OCI-LY1 (cell line): ENCODE data around the gene SMIM5.

Experiments used
- H2AFZ ChIP-seq: fragments of 200-600 bp; sonication (generic), shearing (Covaris generic); 2 replicates; pipeline ENCODE4 v1.6.0; 2014; ENCODE audit warnings: antibody characterized with exemption, mild to moderate bottlenecking, low read length
- H3F3A ChIP-seq: fragments of 200-600 bp; sonication (generic), shearing (Covaris generic); 2 replicates; pipeline ENCODE4 v1.6.0; 2014; ENCODE audit warnings: mild to moderate bottlenecking, antibody characterized with exemption, low read length, moderate library complexity; ENCODE audit not compliant: insufficient read depth
- H3K27ac ChIP-seq: fragments of 200-600 bp; sonication (generic); 2 replicates; pipeline ENCODE4 v1.5.1; 2014; ENCODE audit warnings: low read length, mixed run types, mild to moderate bottlenecking, low read depth; ENCODE audit not compliant: poor library complexity, severe bottlenecking
- H3K27me3 ChIP-seq: fragments of 200-600 bp; sonication (generic); 2 replicates; pipeline ENCODE4 v1.6.0; 2014; ENCODE audit warnings: antibody characterized with exemption, mild to moderate bottlenecking, low read length, moderate library complexity; ENCODE audit not compliant: insufficient read depth
- H3K36me3 ChIP-seq: fragments of 200-600 bp; sonication (generic); 2 replicates; pipeline ENCODE4 v1.6.1; 2014; ENCODE audit warnings: mild to moderate bottlenecking, antibody characterized with exemption, low read length, moderate library complexity, mixed read lengths; ENCODE audit not compliant: insufficient read depth
- H3K4me1 ChIP-seq: fragments of 200-600 bp; sonication (generic); 2 replicates; pipeline ENCODE4 v1.5.1; 2014; ENCODE audit warnings: mild to moderate bottlenecking, low read length, moderate library complexity; ENCODE audit not compliant: insufficient read depth, severe bottlenecking
- H3K4me2 ChIP-seq: fragments of 200-600 bp; sonication (generic), shearing (Covaris generic); 2 replicates; pipeline ENCODE4 v1.6.1; 2014; ENCODE audit warnings: low read length
- H3K4me3 ChIP-seq: fragments of 200-600 bp; sonication (generic); 2 replicates; pipeline ENCODE4 v1.5.1; 2014; ENCODE audit warnings: low read length, low read depth, mild to moderate bottlenecking, mixed read lengths; ENCODE audit not compliant: poor library complexity, severe bottlenecking
- H3K79me2 ChIP-seq: fragments of 200-600 bp; shearing (Covaris generic); 2 replicates; pipeline ENCODE4 v1.6.1; 2016; ENCODE audit warnings: mixed run types, low read length, mixed read lengths; ENCODE audit not compliant: insufficient read depth
- H3K9ac ChIP-seq: fragments of 200-600 bp; sonication (generic), shearing (Covaris generic); 2 replicates; pipeline ENCODE4 v1.6.1; 2014; ENCODE audit warnings: mild to moderate bottlenecking, low read length, mixed read lengths
- H3K9me2 ChIP-seq: fragments of 200-600 bp; sonication (generic), shearing (Covaris generic); 2 replicates; pipeline ENCODE4 v1.6.1; 2014; ENCODE audit warnings: low read depth, mild to moderate bottlenecking, low read length, mixed read lengths
- H3K9me3 ChIP-seq: fragments of 200-600 bp; shearing (Covaris generic); 2 replicates; pipeline ENCODE4 v1.6.1; 2014; ENCODE audit warnings: low read length, mixed read lengths
- H4K20me1 ChIP-seq: fragments of 200-600 bp; sonication (generic), shearing (Covaris generic); 2 replicates; pipeline ENCODE4 v1.6.0; 2016; ENCODE audit warnings: mild to moderate bottlenecking, low read length; ENCODE audit not compliant: insufficient read depth
- CTCF ChIP-seq: fragments of 200-600 bp; sonication (generic), shearing (Covaris generic); IDR thresholded peaks from 2 replicates; pipeline ENCODE4 v1.5.1; 2017; ENCODE audit warnings: mild to moderate bottlenecking, antibody characterized with exemption, low read length, moderate library complexity, mixed read lengths
- EZH2 ChIP-seq: fragments of 200-600 bp; sonication (generic), shearing (Covaris generic); IDR thresholded peaks from 2 replicates; pipeline ENCODE4 v1.8.0; 2017; ENCODE audit warnings: borderline replicate concordance, mixed run types, mild to moderate bottlenecking, antibody characterized with exemption, low read length, moderate library complexity, mixed read lengths

Gene SMIM5

GRCh38 chr17:75647061-75647460 is 13.8 kb downstream of the SMIM5 start:
- Histone ChIP-seq H3K27ac (no peak overlapping the region), H3K9me3 (no peaks in the 10 kb centered on the region), H3K9me2 (no peaks in the 10 kb centered on the region), H3K79me2 (no peaks in the 10 kb centered on the region), H2AFZ (no peak overlapping the region), H3K9ac (no peak overlapping the region), H3K27me3 (no peaks in the 10 kb centered on the region), H3K4me2 (no peak overlapping the region), H3F3A (no peaks in the 10 kb centered on the region), H4K20me1 (no peaks in the 10 kb centered on the region), H3K36me3 (peaks cover 46% of the 10 kb centered on the region; the same call in 1 of the 2 replicates), H3K4me3 (no peak overlapping the region), H3K4me1 (peaks cover 10% of the 10 kb centered on the region)
- TF ChIP-seq CTCF (no peak), EZH2 (no peak)

- H4K20me1 ChIP-seq, result no peaks in the 10 kb centered on the region
- H3F3A ChIP-seq, result no peaks in the 10 kb centered on the region
- H3K4me2 ChIP-seq, result no peak overlapping the region
- no peak overlapping the region for H2AFZ ChIP-seq
- H3K79me2 ChIP-seq, result no peaks in the 10 kb centered on the region
- TF ChIP-seq EZH2 (no peak), CTCF (no peak)
- H3K9me2 ChIP-seq, result no peaks in the 10 kb centered on the region
- H3K36me3 ChIP-seq, result peaks cover 46% of the 10 kb centered on the region; the same call in 1 of the 2 replicates
- peaks cover 10% of the 10 kb centered on the region for H3K4me1 ChIP-seq
- no peaks in the 10 kb centered on the region for H3K9me3 ChIP-seq
- no peaks in the 10 kb centered on the region for H3K27me3 ChIP-seq
- H3K9ac ChIP-seq, result no peak overlapping the region
- H3K27ac ChIP-seq, result no peak overlapping the region
- H3K4me3 ChIP-seq, result no peak overlapping the region
Measured at GRCh38 chr17:75647921-75648320, 14.7 kb downstream of the SMIM5 start.

- Histone ChIP-seq H3K36me3 (peaks cover 49% of the 10 kb centered on the region; the same call in 1 of the 2 replicates), H3K4me2 (no peak overlapping the region), H2AFZ (no peak overlapping the region), H3K27ac (peak overlapping the region; percentile 30), H4K20me1 (no peaks in the 10 kb centered on the region), H3K9ac (no peak overlapping the region), H3F3A (no peaks in the 10 kb centered on the region), H3K27me3 (no peaks in the 10 kb centered on the region), H3K4me3 (no peak overlapping the region), H3K9me2 (no peaks in the 10 kb centered on the region), H3K9me3 (no peaks in the 10 kb centered on the region), H3K4me1 (peaks cover 10% of the 10 kb centered on the region), H3K79me2 (no peaks in the 10 kb centered on the region)
- no peak for TF ChIP-seq CTCF
- TF ChIP-seq EZH2, result no peak
Measured at GRCh38 chr17:75649687-75650086, 16.5 kb downstream of the SMIM5 start.
